TTC549 (cell line): Measurements from ENCODE around the gene GLB1L3.
"Not testable (repeated sequence)": the region's sequence is repeated elsewhere in the genome, so short reads cannot be mapped to it uniquely, and the experiment has no call there.

ENCODE experiments used
- FAIRE-seq: peaks from 2 replicates; lab custom pipeline; 2012; peaks lifted over from hg19 to GRCh38; lab: Jason Lieb, UNC

Gene GLB1L3

DNA sequence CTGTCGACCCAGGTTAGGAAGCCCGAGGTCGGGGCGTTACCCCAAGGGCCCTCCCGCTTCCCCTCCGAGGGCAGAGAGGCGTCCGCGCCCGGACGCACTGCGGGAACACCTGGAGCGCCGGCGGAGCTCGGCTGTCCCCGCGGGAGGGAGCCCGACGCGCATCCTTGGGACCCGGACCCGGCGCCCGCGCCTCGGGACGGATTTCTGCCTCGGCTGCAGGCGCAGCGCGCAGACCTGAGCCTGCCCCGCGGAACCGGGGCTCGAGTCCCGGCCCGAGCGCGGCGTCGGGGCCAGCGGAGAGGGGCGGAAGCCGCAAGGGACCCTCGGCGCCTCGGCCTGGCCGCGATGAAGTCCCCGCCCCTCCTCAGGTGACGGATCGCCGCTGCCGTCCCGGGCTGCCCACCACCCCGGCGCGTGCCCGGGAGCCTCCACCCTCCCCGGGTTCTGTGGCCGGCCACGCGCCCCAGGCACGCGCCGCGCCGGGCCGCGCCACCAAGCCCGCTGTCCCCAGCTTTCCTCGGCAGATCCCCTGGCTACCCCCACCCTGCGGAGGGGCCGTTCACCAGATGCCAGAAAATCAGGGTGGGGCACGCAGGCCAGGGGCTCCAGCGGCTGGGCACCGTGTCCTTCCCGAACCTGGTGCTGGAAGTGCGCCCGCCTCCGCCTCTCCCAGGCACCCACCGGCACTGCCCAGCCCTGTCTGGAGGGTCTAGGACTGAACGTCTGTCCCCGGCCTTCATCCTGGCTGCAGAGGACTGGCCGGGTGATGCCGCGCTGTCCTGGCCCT, 410 bp downstream of the GLB1L3 start:
- no peak for FAIRE-seq

GRCh38 chr11:134277183-134278001, 1.2 kb downstream of the GLB1L3 start:
- FAIRE-seq: no peak

GRCh38 chr11:134278356-134278755, 2.2 kb downstream of the GLB1L3 start:
- FAIRE-seq: no peak

DNA sequence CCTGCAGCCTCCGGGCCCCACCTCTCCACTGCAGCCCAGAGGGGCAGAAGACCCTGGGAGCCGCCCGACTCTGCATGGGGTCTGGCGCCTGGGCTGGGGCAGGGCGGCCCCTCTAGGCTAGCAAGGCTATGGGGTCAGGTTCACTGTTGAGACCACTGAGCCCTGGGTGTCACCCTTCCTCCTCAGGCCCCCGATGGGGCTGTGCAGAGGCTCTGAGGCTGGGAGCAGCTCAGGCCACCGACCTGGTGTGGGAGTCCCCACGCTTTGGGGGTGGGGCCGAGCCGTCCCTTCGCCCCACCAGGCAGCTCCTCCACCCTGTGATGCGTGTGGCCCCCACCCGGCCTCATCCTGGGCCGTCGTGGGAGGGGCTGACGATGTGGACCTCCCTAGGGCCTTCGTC, 5.5 kb downstream of the GLB1L3 start:
- not testable (repeated sequence) for FAIRE-seq

GRCh38 chr11:134282121-134283045, 6.2 kb downstream of the GLB1L3 start:
- no peak for FAIRE-seq

- FAIRE-seq: no peak
Measured at GRCh38 chr11:134283461-134284230, 7.5 kb downstream of the GLB1L3 start.

- not testable (repeated sequence) for FAIRE-seq
Measured at GRCh38 chr11:134284349-134284748, 8.2 kb downstream of the GLB1L3 start.

DNA sequence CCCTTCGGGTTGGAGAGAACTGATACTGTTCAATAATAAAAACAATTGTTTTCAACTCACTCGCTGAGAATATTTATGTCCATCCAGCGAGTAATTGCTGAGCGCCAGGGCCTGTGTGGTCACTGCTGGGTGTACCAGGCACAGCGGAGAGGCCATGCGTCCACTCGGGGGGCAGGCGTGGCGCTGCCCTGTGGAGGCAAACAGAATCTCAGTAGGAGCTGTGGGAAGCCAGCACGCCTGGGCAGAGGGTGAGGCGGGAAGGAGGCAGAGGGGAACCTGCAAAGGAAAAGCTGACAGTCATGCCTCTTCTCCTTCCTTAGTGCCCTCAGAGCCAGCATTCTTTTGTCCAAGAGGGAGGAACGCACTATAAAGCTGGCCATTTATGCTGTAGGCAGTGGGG, 11.4 kb downstream of the GLB1L3 start:
- FAIRE-seq: no peak

DNA sequence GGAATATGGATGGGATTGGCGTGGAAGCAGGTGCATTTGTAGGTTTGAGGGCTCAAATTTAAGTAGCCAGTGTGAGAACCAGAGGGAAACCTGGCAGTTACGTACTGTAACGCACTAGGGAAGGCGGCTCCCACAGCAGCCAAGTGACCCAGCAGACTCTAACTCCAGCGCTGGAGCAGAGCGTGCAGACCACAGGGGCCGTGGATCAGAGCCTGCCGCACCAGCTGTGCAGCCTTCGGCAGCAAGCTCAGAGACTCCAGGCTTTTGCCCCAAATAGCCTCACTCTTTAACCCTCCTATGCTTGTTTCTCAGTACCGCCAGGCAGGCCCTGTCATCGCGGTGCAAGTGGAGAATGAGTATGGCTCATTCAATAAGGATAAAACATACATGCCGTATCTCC, 12.3 kb downstream of the GLB1L3 start:
- no peak for FAIRE-seq

DNA sequence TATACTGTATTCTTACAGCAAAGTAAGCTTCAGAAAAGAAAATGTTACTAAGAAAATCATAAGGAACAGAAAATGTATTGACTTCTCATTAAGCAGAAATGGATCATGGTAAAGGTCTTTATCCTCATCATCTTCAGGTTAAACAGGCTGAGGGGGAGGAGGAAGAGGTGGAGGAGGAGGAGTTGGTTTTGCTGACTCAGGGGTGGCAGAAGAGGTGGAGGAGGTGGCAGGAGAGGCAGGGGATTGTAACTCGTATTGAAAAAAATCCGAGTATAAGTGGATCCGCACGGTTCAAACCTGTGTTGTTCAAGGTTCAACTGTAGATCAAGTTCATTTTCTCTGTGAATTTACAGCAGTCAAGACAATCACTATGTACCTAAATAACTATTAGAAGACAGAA, 13.0 kb downstream of the GLB1L3 start:
- FAIRE-seq: no peak

DNA sequence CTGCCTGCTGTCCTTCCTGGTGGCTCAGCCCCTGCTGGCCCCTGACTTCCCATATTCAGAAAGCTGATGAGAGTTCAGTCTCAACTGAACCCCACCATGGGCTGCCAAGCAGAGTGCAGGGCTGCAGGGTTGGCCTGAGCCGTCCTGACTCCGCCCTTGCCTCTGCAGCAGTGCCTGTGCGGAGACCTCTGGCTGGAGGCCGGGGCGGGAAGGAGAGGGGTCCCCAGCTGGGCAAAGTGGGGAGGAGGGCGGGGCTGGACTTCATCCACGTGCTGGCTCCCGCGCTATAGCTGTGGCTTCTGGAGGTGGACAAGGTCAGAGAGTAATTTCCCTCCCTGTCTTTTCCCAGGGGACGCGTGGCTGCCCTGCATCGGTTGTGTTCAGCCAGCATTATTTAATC, 13.6 kb downstream of the GLB1L3 start:
- no peak for FAIRE-seq

GRCh38 chr11:134290646-134291045, 14.5 kb downstream of the GLB1L3 start:
- no peak for FAIRE-seq

- FAIRE-seq: no peak
Measured at GRCh38 chr11:134291196-134291595, 15.0 kb downstream of the GLB1L3 start.

GRCh38 chr11:134292661-134293060, 16.5 kb downstream of the GLB1L3 start:
- no peak for FAIRE-seq

GRCh38 chr11:134293119-134294113, 17.2 kb downstream of the GLB1L3 start:
- FAIRE-seq: no peak

GRCh38 chr11:134294664-134295063, 18.5 kb downstream of the GLB1L3 start:
- no peak for FAIRE-seq

DNA sequence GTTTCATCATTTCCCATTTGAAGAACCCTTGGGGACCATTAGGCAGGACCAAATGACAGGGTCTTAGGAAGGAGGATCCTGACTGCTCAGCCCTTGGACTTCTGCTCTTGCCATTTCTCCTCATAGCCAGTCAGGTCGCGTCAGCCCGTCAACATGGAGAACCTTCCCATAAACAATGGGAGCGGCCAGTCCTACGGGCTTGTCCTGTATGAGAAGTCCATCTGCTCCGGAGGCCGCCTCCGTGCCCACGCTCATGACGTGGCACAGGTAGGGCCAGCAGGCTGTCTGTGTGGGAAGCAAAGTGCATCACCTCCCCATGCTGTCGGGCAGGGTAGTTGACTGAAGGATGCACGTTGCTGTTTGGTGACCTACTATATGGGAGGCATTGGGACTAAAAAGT, 36.0 kb downstream of the GLB1L3 start:
- FAIRE-seq: no peak

DNA sequence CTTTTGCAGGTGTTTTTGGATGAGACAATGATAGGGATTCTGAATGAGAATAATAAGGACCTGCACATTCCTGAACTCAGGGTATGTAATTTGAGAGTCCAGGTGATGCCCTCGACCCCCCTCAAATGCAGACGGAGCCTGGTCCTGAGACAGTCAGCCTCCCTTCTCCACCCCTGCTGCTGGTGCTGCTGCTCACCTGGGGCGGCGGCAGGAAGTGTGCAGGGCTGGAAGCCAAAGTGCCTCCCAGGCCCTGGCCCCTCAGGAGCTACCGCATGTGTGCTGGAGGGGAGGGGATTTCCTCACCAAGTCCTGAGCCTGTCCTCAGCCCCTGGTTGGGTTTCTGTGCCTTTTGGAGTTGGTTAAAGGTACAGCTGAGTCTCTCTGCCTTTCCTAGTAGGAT, 36.6 kb downstream of the GLB1L3 start:
- FAIRE-seq: no peak

DNA sequence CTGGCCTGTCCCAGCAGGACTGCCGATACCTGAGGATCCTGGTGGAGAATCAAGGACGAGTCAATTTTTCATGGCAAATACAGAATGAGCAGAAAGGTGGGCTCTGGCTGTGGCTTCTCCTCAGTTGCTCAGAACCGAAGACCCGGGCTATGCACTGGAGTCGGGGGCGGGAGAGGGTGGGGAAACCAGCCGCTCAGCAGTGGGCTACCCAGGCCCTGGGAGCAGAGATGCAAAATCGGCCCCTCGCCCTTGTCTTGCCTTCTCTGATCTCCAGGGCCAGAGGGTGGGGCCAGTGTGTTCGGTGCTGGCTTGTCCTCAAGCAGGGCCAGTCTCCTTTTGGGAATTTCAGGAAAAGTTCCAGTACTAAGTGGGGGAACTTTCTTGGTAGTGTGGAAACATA, 37.2 kb downstream of the GLB1L3 start:
- FAIRE-seq: no peak

DNA sequence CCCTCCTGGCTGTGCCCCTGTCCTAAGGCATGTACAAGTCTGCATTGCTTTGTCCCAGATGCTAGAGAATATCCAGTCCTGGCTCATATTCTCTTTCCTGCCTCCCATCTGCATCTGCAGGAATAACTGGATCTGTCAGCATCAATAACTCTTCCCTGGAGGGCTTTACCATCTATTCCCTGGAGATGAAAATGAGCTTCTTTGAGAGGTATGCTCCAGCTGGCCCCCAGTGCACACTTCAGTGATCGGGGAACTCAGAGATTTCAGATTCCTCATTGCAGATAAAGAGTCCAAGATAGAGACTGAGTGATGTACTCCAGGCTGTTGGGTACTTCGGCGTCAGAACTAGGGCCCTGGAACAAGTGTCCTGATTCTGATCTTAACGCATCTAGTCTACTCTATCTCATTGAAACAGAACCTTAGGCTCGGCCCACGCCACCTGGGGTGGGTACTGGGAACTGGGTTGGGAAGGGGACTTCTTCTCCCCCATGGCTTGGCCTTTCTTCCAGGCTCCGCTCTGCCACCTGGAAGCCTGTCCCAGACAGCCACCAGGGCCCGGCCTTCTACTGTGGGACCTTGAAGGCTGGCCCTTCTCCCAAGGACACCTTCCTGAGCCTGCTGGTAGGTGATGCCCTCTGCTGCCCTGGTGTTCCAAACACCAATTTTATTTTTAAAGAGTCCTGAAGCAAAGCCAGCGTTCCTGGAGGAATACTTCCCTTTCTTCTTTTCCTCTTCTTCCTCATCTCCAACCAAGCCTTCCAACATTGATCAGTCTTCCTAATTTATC, 37.8 kb downstream of the GLB1L3 start:
- no peak for FAIRE-seq
